ENCODE results near the gene BAG3. TPM values are rescaled to one million over a fixed set of nuclear protein-coding genes. Genes with fewer than 3 reads are reported as not detected.

Gene BAG3
- total RNA-seq, 1 experiment from 2014 or later = 57.0 TPM

- TF ChIP-seq POLR2AphosphoS5 (IDR thresholded peaks at IDR 0.05; ENCODE audit: low read depth, low read length) (no peak), TCF7L2 (IDR thresholded peaks at IDR 0.05; ENCODE audit: borderline replicate concordance, extremely low read depth, insufficient read depth, insufficient read length) (no peak), SP1 (IDR thresholded peaks at IDR 0.05; ENCODE audit: low read depth) (no peak), ATF3 (IDR thresholded peaks at IDR 0.05) (no peak), FOSL1 (IDR thresholded peaks at IDR 0.05; ENCODE audit: low read depth) (no peak)
Measured at GRCh38 chr10:119669331-119669730, 18.2 kb downstream of the BAG3 start.

GRCh38 chr10:119669975-119670640, 18.9 kb downstream of the BAG3 start:
- POLR2A ChIA-PET = no interaction called here
- RAD21 ChIA-PET (ENCODE audit: low non-redundant PET in 1 of 2, low total read pairs in 2 of 2, uncharacterized antibody in 2 of 2, unreplicated experiment in 2 of 2) = no interaction called here
- TF ChIP-seq EGR1 (IDR thresholded peaks at IDR 0.05; ENCODE audit: low read depth) (no peak), ELF1 (IDR thresholded peaks at IDR 0.05; ENCODE audit: borderline replicate concordance, low read depth) (no peak), ZBTB33 (IDR thresholded peaks at IDR 0.05; ENCODE audit: extremely low read depth, insufficient replicate concordance, low read length) (no peak), CEBPB (IDR thresholded peaks at IDR 0.05; ENCODE audit: low read depth) (no peak), SIN3A (IDR thresholded peaks at IDR 0.05; ENCODE audit: low read depth) (no peak), SRF (IDR thresholded peaks at IDR 0.05; ENCODE audit: low read depth) (no peak), RAD21 (IDR thresholded peaks at IDR 0.05; ENCODE audit: low read depth) (no peak), TCF7L2 (IDR thresholded peaks at IDR 0.05; ENCODE audit: borderline replicate concordance, extremely low read depth, insufficient read depth, insufficient read length) (no peak), POLR2A (IDR thresholded peaks at IDR 0.05; ENCODE audit: borderline replicate concordance, extremely low read depth, insufficient read depth, insufficient read length) (no peak), REST (IDR thresholded peaks at IDR 0.05; ENCODE audit: low read depth) (no peak)

More at GRCh38 chr10:119669331-119669730, 18.2 kb downstream of the BAG3 start:
- H3K9me2 ChIP-seq (ENCODE audit: insufficient read depth) = no peaks in the 10 kb centered on the region
- intact Hi-C loops (cut with micrococcal nuclease) = loop anchor here (5.0 kb wide), 1 partner anchor 472 kb away; no protein-coding TSS in a partner anchor
- ATAC-seq (no peak), DNase-seq (ENCODE audit: low read depth, low spot score) (no peak)
- H3K4me3 ChIP-seq (replicated peaks in 1 of 2; ENCODE audit: low read depth in 1 of 2, low read length in 2 of 2) = no peak overlapping the region
- RAD21 ChIA-PET (ENCODE audit: low non-redundant PET in 1 of 2, low total read pairs in 2 of 2, uncharacterized antibody in 2 of 2, unreplicated experiment in 2 of 2) = no interaction called here
- no TSS peak for BruUV-seq (replicated peaks)
- peaks cover 39 to 50% of the 10 kb centered on the region in 2 experiments for H3K4me1 ChIP-seq (ENCODE audit: control insufficient read depth in 1 of 2, insufficient read depth in 2 of 2, low read length in 2 of 2)
- POLR2A ChIA-PET = no interaction called here
- peaks cover 11% of the 10 kb centered on the region; the same call in 1 of the 2 replicates for H4K20me1 ChIP-seq (ENCODE audit: insufficient read depth)
- H3K27me3 ChIP-seq (ENCODE audit: insufficient read depth, low read length) = no peaks in the 10 kb centered on the region
- CTCF ChIA-PET = no interaction called here
- no peak overlapping the region for H3K9ac ChIP-seq (ENCODE audit: low read length)
- H3K79me2 ChIP-seq (ENCODE audit: insufficient read depth, low read length) = peaks cover 78% of the 10 kb centered on the region
- H3K4me2 ChIP-seq (ENCODE audit: low read length) = no peak overlapping the region
- H2AFZ ChIP-seq (ENCODE audit: low read depth, low read length, poor library complexity, severe bottlenecking) = no peak overlapping the region
- H3K27ac ChIP-seq (ENCODE audit: low read depth, low read length) = no peak overlapping the region
- H3K9me3 ChIP-seq (ENCODE audit: control insufficient read depth in 1 of 2, insufficient read depth in 1 of 2, low read depth in 1 of 2, low read length in 2 of 2) = no peaks in the 10 kb centered on the region
- peaks cover 30 to 43% of the 10 kb centered on the region in 2 experiments for H3K36me3 ChIP-seq (ENCODE audit: control insufficient read depth in 1 of 2, insufficient read depth in 2 of 2, low read length in 2 of 2)

More at GRCh38 chr10:119669975-119670640, 18.9 kb downstream of the BAG3 start:
- Histone ChIP-seq H4K20me1 (ENCODE audit: insufficient read depth) (peaks cover 11% of the 10 kb centered on the region; the same call in 1 of the 2 replicates), H3K9ac (ENCODE audit: low read length) (no peak overlapping the region), H3K9me3 (ENCODE audit: control insufficient read depth in 1 of 2, insufficient read depth in 1 of 2, low read depth in 1 of 2, low read length in 2 of 2) (no peaks in the 10 kb centered on the region), H3K4me1 (ENCODE audit: control insufficient read depth in 1 of 2, insufficient read depth in 2 of 2, low read length in 2 of 2) (peaks cover 39 to 47% of the 10 kb centered on the region in 2 experiments), H3K79me2 (ENCODE audit: insufficient read depth, low read length) (peaks cover 72% of the 10 kb centered on the region), H3K27me3 (ENCODE audit: insufficient read depth, low read length) (no peaks in the 10 kb centered on the region), H3K9me2 (ENCODE audit: insufficient read depth) (no peaks in the 10 kb centered on the region), H3K27ac (ENCODE audit: low read depth, low read length) (no peak overlapping the region), H3K36me3 (ENCODE audit: control insufficient read depth in 1 of 2, insufficient read depth in 2 of 2, low read length in 2 of 2) (peaks cover 32 to 47% of the 10 kb centered on the region in 2 experiments), H2AFZ (ENCODE audit: low read depth, low read length, poor library complexity, severe bottlenecking) (no peak overlapping the region), H3K4me3 (replicated peaks in 1 of 2; ENCODE audit: low read depth in 1 of 2, low read length in 2 of 2) (no peak overlapping the region), H3K4me2 (ENCODE audit: low read length) (no peak overlapping the region)
- ATAC-seq (no peak), DNase-seq (ENCODE audit: low read depth, low spot score) (no peak)
- CTCF ChIA-PET = interaction anchor here (0.8 kb wide), 1 partner anchor 16 kb away, joined by 3 read pairs; no protein-coding TSS in a partner anchor
- intact Hi-C loops (cut with micrococcal nuclease) = loop anchor here (5.0 kb wide), 1 partner anchor 473 kb away; no protein-coding TSS in a partner anchor
- no TSS peak for BruUV-seq (replicated peaks)
